Breast epithelium (tissue), 3 donors: ENCODE data around the gene ATP6V1C2.

Experiments
- CTCF ChIP-seq, 3 donors: fragments of 450-650 bp; IDR thresholded peaks; one replicate each; pipeline ENCODE4 v1.5.1; 2016 to 2017; ENCODE audit warnings: antibody characterized with exemption in 3 of 3, mild to moderate bottlenecking in 3 of 3, moderate library complexity in 3 of 3
- POLR2A ChIP-seq: fragments of 450-650 bp; IDR thresholded peaks from one replicate; pipeline ENCODE4 v1.6.1; 2016; ENCODE audit warnings: antibody characterized with exemption, mild to moderate bottlenecking, moderate library complexity
- POLR2AphosphoS5 ChIP-seq, 3 donors: sonication (generic); formaldehyde crosslinking; IDR thresholded peaks; one replicate each; pipeline ENCODE4 v1.6.1; 2017; ENCODE audit warnings: antibody characterized with exemption in 3 of 3

GRCh38 chr2:10776231-10776977 lies 55.0 kb downstream of the ATP6V1C2 start:
- no peak for TF ChIP-seq POLR2A
- TF ChIP-seq CTCF (IDR thresholded peaks at IDR 0.05): no peak
- TF ChIP-seq POLR2AphosphoS5 (IDR thresholded peaks at IDR 0.05): no peak
